HepG2 (cell line): Measurements from ENCODE around the gene HIPK4. TPM values are rescaled to one million over a fixed set of nuclear protein-coding genes. Genes with fewer than 3 reads are reported as not detected.

Experiments
- ASH2L ChIP-seq: fragments of 300-600, 200-600 bp; sonication (generic); IDR thresholded peaks from 2 replicates; pipeline ENCODE4 v1.7.0; 2017; ENCODE audit warnings: low read depth, mild to moderate bottlenecking, moderate library complexity, mixed read lengths, low read length; ENCODE audit not compliant: insufficient read length
- ATRX ChIP-seq: sonication (generic); formaldehyde crosslinking; IDR thresholded peaks from 2 replicates; pipeline ENCODE4 v1.4.0; 2020; ENCODE audit warnings: missing genetic modification reagents, borderline replicate concordance
- CEBPG ChIP-seq: IDR thresholded peaks from 2 replicates; pipeline ENCODE4 v1.6.1; 2016
- CHCHD3 ChIP-seq: sonication (generic); formaldehyde crosslinking; IDR thresholded peaks from 2 replicates; pipeline ENCODE4 v1.8.0; 2022; ENCODE audit warnings: mild to moderate bottlenecking, missing genetic modification reagents, moderate library complexity
- HNRNPUL1 ChIP-seq: fragments of 200-400 bp; formaldehyde crosslinking; IDR thresholded peaks from 2 replicates; pipeline ENCODE4 v1.6.1; 2017; ENCODE audit warnings: low read depth, mild to moderate bottlenecking, low read length, moderate library complexity
- KDM3A ChIP-seq: IDR thresholded peaks from 2 replicates; pipeline ENCODE4 v1.6.1; 2018; ENCODE audit warnings: low read depth, missing compliant biosample characterization
- KLF16 ChIP-seq, 2 experiments: sonication (generic) in 1 of 2; formaldehyde crosslinking in 1 of 2; IDR thresholded peaks; 2 replicates each; pipeline versions ENCODE4 v1.6.1 to v1.8.0; 2016 to 2023; ENCODE audit warnings: missing genetic modification reagents in 2 of 2, missing compliant biosample characterization in 1 of 2
- KLF9 ChIP-seq: IDR thresholded peaks from 2 replicates; pipeline ENCODE4 v1.6.1; 2016; ENCODE audit warnings: low read depth
- NONO ChIP-seq, 2 experiments: fragments of 450-650 bp in 1 of 2; sonication (generic) in 1 of 2; formaldehyde crosslinking in 1 of 2; IDR thresholded peaks in 1 of 2; conservative IDR thresholded peaks in 1 of 2; 2 replicates each; pipeline versions ENCODE4 v1.6.1 to v1.8.0; 2017 to 2022; ENCODE audit warnings: mild to moderate bottlenecking in 1 of 2, missing genetic modification reagents in 1 of 2, moderate library complexity in 1 of 2
- NR1H2 ChIP-seq: sonication (generic); formaldehyde crosslinking; IDR thresholded peaks from 2 replicates; pipeline ENCODE4 v1.8.1; 2022; ENCODE audit warnings: low read depth, missing genetic modification reagents, borderline replicate concordance
- ZMYM2 ChIP-seq: sonication (generic); formaldehyde crosslinking; IDR thresholded peaks from 2 replicates; pipeline ENCODE4 v1.8.0; 2022; ENCODE audit warnings: mild to moderate bottlenecking, missing genetic modification reagents
- ZNF138 ChIP-seq: sonication (generic); formaldehyde crosslinking; IDR thresholded peaks from 2 replicates; pipeline ENCODE4 v1.5.0; 2020; ENCODE audit warnings: mild to moderate bottlenecking, low read depth, missing genetic modification reagents
- ZNF235 ChIP-seq: sonication (generic); formaldehyde crosslinking; IDR thresholded peaks from 2 replicates; pipeline ENCODE4 v1.8.1; 2023; ENCODE audit warnings: mild to moderate bottlenecking, missing genetic modification reagents, borderline replicate concordance
- ZNF460 ChIP-seq: sonication (generic); formaldehyde crosslinking; IDR thresholded peaks from 2 replicates; pipeline ENCODE4 v1.5.1; 2020; ENCODE audit warnings: missing genetic modification reagents, mild to moderate bottlenecking, borderline replicate concordance
- ZNF556 ChIP-seq: sonication (generic); formaldehyde crosslinking; IDR thresholded peaks from 2 replicates; pipeline ENCODE4 v1.4.0; 2020; ENCODE audit warnings: mild to moderate bottlenecking, missing genetic modification reagents, borderline replicate concordance
- polyA plus RNA-seq, 8 experiments: library from polyadenylated mRNA; depleted of rRNA in 3 of 8; stranded (reverse) in 7 of 8; unstranded in 1 of 8; fragments of >200 nt; fragmentation: Illumina TruSeq in 4 of 8; extraction: Trizol in 4 of 8; gene quantifications; 2 replicates each; pipeline versions ENCODE4 v1.2.1 to v1.2.3, GENCODE V29; 2011 to 2016; ENCODE audit warnings: low read depth in 4 of 8, missing spikeins in 1 of 8, mixed read lengths in 1 of 8; ENCODE audit not compliant: insufficient read depth in 1 of 8
- total RNA-seq, 5 experiments: library from RNA; depleted of rRNA; stranded (reverse); fragments of >200 nt; fragmentation: Illumina TruSeq; extraction: Trizol; gene quantifications; 2 replicates each; pipeline ENCODE4 v1.2.3, GENCODE V29; 2016; ENCODE audit warnings: low read depth in 1 of 5
- TF ChIP-seq, protein P1 (sequence below): IDR thresholded peaks from 2 replicates; pipeline ENCODE4 v1.4.0; 2020; ENCODE audit warnings: mild to moderate bottlenecking, missing genetic modification reagents
- TF ChIP-seq, protein P2 (sequence below): IDR thresholded peaks from 2 replicates; pipeline ENCODE4 v1.6.1; 2016; ENCODE audit warnings: low read depth, borderline replicate concordance
- TF ChIP-seq, protein P3 (sequence below): sonication (generic); formaldehyde crosslinking; IDR thresholded peaks from 2 replicates; pipeline ENCODE4 v1.4.0; 2020; ENCODE audit warnings: missing genetic modification reagents, borderline replicate concordance
- TF ChIP-seq, protein P4 (sequence below): sonication (generic); formaldehyde crosslinking; IDR thresholded peaks from 2 replicates; pipeline ENCODE4 v1.4.0; 2020; ENCODE audit warnings: missing genetic modification reagents

HIPK4 gene
- total and polyA plus RNA-seq, 2 of the 13 experiments (the other 11 are each of a cell fraction or from before 2014, with no cell fraction given): 0.03 TPM; not detected in 1

DNA sequence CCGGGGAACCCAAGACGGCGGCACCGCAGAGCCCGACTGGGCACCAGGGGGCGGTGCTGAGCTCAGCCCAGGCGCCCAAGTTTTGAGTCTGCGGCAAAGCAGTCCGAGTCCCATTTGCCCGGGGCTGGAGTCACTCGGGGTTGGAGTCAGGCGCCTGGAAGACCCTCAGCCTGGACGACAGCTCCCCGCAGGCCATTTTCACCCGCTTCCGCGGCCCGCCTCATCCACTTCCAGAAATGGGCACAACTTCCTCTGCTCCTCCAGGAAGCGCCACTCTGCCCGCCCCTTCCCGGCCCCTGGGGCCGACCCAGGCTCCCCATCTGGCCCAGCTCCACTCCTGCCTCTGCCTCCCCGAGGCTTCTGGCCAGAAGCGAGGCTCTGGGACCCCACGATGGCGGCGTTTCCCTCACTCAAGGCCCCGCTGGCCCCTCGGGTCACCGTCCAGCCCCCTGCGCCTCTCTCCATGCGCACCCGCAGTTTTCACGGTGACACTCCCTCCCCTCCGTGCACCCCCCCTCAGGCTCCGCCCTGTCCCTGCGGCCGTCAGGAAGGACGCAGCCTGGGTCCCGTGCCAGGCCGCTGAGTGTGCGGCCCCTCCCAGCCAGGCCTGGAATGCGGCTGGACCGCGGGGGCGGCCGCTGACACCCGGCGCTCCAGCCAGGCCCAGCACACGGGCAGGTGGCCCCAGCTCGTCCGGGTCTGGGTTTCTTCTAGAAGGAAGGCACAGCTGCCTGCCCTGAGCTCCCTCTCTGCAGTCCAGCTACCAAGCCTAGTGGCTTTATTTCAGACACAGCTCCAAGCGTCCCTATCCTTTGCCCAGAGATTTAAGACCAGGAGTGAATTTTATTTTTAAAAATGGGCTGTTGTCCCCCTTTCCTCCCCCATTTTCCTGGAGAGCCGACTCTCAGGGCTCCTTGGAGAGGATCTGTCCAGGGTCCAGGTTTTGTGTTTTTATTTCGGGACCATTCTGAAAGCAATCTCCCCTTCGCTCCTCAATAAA, 31.1 kb upstream of the HIPK4 start (continued):
- TF ChIP-seq, protein P1, sequence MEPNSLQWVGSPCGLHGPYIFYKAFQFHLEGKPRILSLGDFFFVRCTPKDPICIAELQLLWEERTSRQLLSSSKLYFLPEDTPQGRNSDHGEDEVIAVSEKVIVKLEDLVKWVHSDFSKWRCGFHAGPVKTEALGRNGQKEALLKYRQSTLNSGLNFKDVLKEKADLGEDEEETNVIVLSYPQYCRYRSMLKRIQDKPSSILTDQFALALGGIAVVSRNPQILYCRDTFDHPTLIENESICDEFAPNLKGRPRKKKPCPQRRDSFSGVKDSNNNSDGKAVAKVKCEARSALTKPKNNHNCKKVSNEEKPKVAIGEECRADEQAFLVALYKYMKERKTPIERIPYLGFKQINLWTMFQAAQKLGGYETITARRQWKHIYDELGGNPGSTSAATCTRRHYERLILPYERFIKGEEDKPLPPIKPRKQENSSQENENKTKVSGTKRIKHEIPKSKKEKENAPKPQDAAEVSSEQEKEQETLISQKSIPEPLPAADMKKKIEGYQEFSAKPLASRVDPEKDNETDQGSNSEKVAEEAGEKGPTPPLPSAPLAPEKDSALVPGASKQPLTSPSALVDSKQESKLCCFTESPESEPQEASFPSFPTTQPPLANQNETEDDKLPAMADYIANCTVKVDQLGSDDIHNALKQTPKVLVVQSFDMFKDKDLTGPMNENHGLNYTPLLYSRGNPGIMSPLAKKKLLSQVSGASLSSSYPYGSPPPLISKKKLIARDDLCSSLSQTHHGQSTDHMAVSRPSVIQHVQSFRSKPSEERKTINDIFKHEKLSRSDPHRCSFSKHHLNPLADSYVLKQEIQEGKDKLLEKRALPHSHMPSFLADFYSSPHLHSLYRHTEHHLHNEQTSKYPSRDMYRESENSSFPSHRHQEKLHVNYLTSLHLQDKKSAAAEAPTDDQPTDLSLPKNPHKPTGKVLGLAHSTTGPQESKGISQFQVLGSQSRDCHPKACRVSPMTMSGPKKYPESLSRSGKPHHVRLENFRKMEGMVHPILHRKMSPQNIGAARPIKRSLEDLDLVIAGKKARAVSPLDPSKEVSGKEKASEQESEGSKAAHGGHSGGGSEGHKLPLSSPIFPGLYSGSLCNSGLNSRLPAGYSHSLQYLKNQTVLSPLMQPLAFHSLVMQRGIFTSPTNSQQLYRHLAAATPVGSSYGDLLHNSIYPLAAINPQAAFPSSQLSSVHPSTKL: peak; percentile 81
- TF ChIP-seq HNRNPUL1: no peak; the same call in 1 of the 2 replicates
- TF ChIP-seq ZNF460 (CRISPR knock-in tag): peak; percentile 36; the same call in 1 of the 2 replicates
- TF ChIP-seq NR1H2 (CRISPR knock-in tag): no peak
- TF ChIP-seq, protein P2, sequence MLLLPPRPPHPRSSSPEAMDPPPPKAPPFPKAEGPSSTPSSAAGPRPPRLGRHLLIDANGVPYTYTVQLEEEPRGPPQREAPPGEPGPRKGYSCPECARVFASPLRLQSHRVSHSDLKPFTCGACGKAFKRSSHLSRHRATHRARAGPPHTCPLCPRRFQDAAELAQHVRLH (CRISPR knock-in tag): no peak
- no peak for TF ChIP-seq NONO (IDR thresholded peaks at IDR 0.05)
- TF ChIP-seq NONO (CRISPR knock-in tag; conservative IDR thresholded peaks at IDR 0.05): peak; percentile 94
- no peak for TF ChIP-seq ATRX (CRISPR knock-in tag)
- TF ChIP-seq, protein P3, sequence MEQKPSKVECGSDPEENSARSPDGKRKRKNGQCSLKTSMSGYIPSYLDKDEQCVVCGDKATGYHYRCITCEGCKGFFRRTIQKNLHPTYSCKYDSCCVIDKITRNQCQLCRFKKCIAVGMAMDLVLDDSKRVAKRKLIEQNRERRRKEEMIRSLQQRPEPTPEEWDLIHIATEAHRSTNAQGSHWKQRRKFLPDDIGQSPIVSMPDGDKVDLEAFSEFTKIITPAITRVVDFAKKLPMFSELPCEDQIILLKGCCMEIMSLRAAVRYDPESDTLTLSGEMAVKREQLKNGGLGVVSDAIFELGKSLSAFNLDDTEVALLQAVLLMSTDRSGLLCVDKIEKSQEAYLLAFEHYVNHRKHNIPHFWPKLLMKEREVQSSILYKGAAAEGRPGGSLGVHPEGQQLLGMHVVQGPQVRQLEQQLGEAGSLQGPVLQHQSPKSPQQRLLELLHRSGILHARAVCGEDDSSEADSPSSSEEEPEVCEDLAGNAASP: 0 out of 2 replicates have a peak, but pooled peaks have one; percentile 11
- no peak for TF ChIP-seq ZNF138 (CRISPR knock-in tag)
- peak; percentile 59 for TF ChIP-seq ASH2L
- no peak for TF ChIP-seq KLF9
- TF ChIP-seq CHCHD3: 0 out of 2 replicates have a peak, but pooled peaks have one; percentile 55
- TF ChIP-seq KDM3A (CRISPR knock-in tag): peak; percentile 31; the same call in 1 of the 2 replicates
- peak in 1 of 2 experiments; percentile 60; a peak in 1 of 4 replicates for TF ChIP-seq KLF16 (CRISPR knock-in tag; IDR thresholded peaks at IDR 0.05)
- TF ChIP-seq, protein P4, sequence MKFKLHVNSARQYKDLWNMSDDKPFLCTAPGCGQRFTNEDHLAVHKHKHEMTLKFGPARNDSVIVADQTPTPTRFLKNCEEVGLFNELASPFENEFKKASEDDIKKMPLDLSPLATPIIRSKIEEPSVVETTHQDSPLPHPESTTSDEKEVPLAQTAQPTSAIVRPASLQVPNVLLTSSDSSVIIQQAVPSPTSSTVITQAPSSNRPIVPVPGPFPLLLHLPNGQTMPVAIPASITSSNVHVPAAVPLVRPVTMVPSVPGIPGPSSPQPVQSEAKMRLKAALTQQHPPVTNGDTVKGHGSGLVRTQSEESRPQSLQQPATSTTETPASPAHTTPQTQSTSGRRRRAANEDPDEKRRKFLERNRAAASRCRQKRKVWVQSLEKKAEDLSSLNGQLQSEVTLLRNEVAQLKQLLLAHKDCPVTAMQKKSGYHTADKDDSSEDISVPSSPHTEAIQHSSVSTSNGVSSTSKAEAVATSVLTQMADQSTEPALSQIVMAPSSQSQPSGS: no peak
- TF ChIP-seq ZMYM2 (CRISPR knock-in tag): peak; percentile 72; the same call in 1 of the 2 replicates
- no peak for TF ChIP-seq CEBPG (CRISPR knock-in tag)
- TF ChIP-seq ZNF556: peak; percentile 45; the same call in 1 of the 2 replicates
- peak; percentile 96 for TF ChIP-seq ZNF235
